GM12878 (cell line): ENCODE results near the gene COPB1. TPM values are rescaled to one million over a fixed set of nuclear protein-coding genes. Genes with fewer than 3 reads are reported as not detected.

ENCODE experiments used
- ASH2L ChIP-seq: fragments of 300-600, 200-600 bp; sonication (generic); IDR thresholded peaks from 2 replicates; pipeline ENCODE4 v1.6.1; 2017; ENCODE audit warnings: low read depth, mild to moderate bottlenecking, borderline replicate concordance
- E2F4 ChIP-seq: IDR thresholded peaks from 2 replicates; pipeline ENCODE4 v1.6.1; 2012; ENCODE audit warnings: low read depth, low read length, improper control_type of control experiment
- E2F8 ChIP-seq: fragments of 450-650 bp; IDR thresholded peaks from 2 replicates; pipeline ENCODE4 v1.6.1; 2018; ENCODE audit warnings: mild to moderate bottlenecking, low read depth, moderate library complexity; ENCODE audit not compliant: partially characterized antibody
- EGR1 ChIP-seq, 2 experiments: IDR thresholded peaks; 1 replicate in 1 of 2; 2 replicates in 1 of 2; pipeline ENCODE4 v1.6.1; 2011 to 2012; ENCODE audit warnings: low read depth in 2 of 2, low read length in 2 of 2, borderline replicate concordance in 1 of 2, mild to moderate bottlenecking in 1 of 2, moderate library complexity in 1 of 2
- ETV6 ChIP-seq, 2 experiments: fragments of 450-650 bp in 1 of 2; IDR thresholded peaks in 1 of 2; conservative IDR thresholded peaks in 1 of 2; 2 replicates each; pipeline ENCODE4 v1.6.1; 2014; ENCODE audit warnings: antibody characterized with exemption in 1 of 2, borderline replicate concordance in 1 of 2, low read depth in 1 of 2, mild to moderate bottlenecking in 1 of 2, moderate library complexity in 1 of 2
- KDM1A ChIP-seq: fragments of 200-600 bp; sonication (generic); IDR thresholded peaks from 2 replicates; pipeline ENCODE4 v1.6.1; 2016; ENCODE audit warnings: borderline replicate concordance
- MYC ChIP-seq: IDR thresholded peaks from 2 replicates; pipeline ENCODE4 v1.6.1; 2011; ENCODE audit warnings: mild to moderate bottlenecking, low read length, moderate library complexity, inconsistent platforms; ENCODE audit not compliant: insufficient read depth, insufficient replicate concordance, insufficient read length, severe bottlenecking
- PBX3 ChIP-seq: IDR thresholded peaks from 2 replicates; pipeline ENCODE4 v1.6.1; 2011; ENCODE audit warnings: mild to moderate bottlenecking, low read depth, low read length, moderate library complexity; ENCODE audit not compliant: insufficient replicate concordance
- PKNOX1 ChIP-seq: fragments of 450-650 bp; IDR thresholded peaks from 2 replicates; pipeline ENCODE4 v1.6.1; 2016; ENCODE audit warnings: mild to moderate bottlenecking
- RAD51 ChIP-seq: fragments of 450-650 bp; IDR thresholded peaks from 2 replicates; pipeline ENCODE4 v1.6.1; 2016; ENCODE audit warnings: moderate library complexity, mild to moderate bottlenecking, inconsistent platforms
- SMC3 ChIP-seq: IDR thresholded peaks from 2 replicates; pipeline ENCODE4 v1.6.1; 2011; ENCODE audit warnings: low read length, improper control_type of control experiment, borderline replicate concordance
- TAF1 ChIP-seq: IDR thresholded peaks from 2 replicates; pipeline ENCODE4 v1.6.1; 2011; ENCODE audit warnings: mild to moderate bottlenecking, low read depth, low read length, borderline replicate concordance
- polyA plus RNA-seq, 11 experiments: library from polyadenylated mRNA; depleted of rRNA in 4 of 11; unstranded in 6 of 11; stranded (reverse) in 5 of 11; fragments of >200 nt; fragmentation: Nextera tagmentation in 4 of 11; fragmentation: Illumina TruSeq in 1 of 11; extraction: Ambion mirVana in 4 of 11; extraction: Trizol in 1 of 11; gene quantifications; 1 replicate in 1 of 11; 2 replicates in 10 of 11; pipeline versions ENCODE4 v1.2.1 to v1.2.3, GENCODE V29; 2011 to 2016; ENCODE audit warnings: inconsistent platforms in 2 of 11, missing spikeins in 2 of 11, low read depth in 1 of 11
- total RNA-seq, 4 experiments: library from RNA; depleted of rRNA in 3 of 4; stranded (reverse); fragments of >200 nt in 3 of 4; fragmentation: Illumina TruSeq in 1 of 4; extraction: Trizol in 1 of 4; gene quantifications; 2 replicates each; pipeline versions ENCODE4 v1.2.1 to v1.2.3, GENCODE V29; 2013 to 2021

The COPB1 gene
- total and polyA plus RNA-seq, 10 of the 15 experiments (the other 5 are each of a cell fraction or from before 2014, with no cell fraction given): 67.0 to 149 (median 109) TPM

GRCh38 chr11:14500181-14500651 is 605 bp upstream of the COPB1 start (continued):
- peak; percentile 56; the same call in 1 of the 2 replicates for TF ChIP-seq RAD51
- no peak for TF ChIP-seq E2F8
- TF ChIP-seq PKNOX1: no peak
- TF ChIP-seq E2F4: peak; percentile 37; the same call in 1 of the 2 replicates
- no peak for TF ChIP-seq EGR1 (IDR thresholded peaks at IDR 0.05; ENCODE audit: borderline replicate concordance in 1 of 2, low read depth in 2 of 2, low read length in 2 of 2)
- TF ChIP-seq SMC3: no peak
- 0 out of 2 replicates have a peak, but pooled peaks have one; percentile 27 for TF ChIP-seq ASH2L
- TF ChIP-seq ETV6 (conservative IDR thresholded peaks at IDR 0.05 in 1 of 2, IDR thresholded peaks at IDR 0.05 in 1 of 2; ENCODE audit: borderline replicate concordance in 1 of 2, low read depth in 1 of 2): no peak
- TF ChIP-seq TAF1: no peak
- TF ChIP-seq KDM1A: no peak
- TF ChIP-seq PBX3: no peak
- TF ChIP-seq MYC: no peak
